HFF-Myc (cell line): ENCODE data around the gene SURF4.
A peak's percentile ranks its signal among the peaks of the same experiment; 100 is the strongest.

ENCODE experiments used
- DNase-seq: peaks from one replicate; pipeline ENCODE4 v3.0.0-alpha.2; 2011; ENCODE audit warnings: low read depth; ENCODE audit errors: extremely low read depth
- H3K4me3 ChIP-seq: replicated peaks from 2 replicates; pipeline ENCODE4 v1.5.1; 2011; ENCODE audit warnings: low read depth, mild to moderate bottlenecking, control low read depth, low read length
- CTCF ChIP-seq: IDR thresholded peaks from 2 replicates; pipeline ENCODE4 v1.5.1; 2012; ENCODE audit warnings: mild to moderate bottlenecking, low read depth, low read length, control low read depth; ENCODE audit errors: missing control alignments

The SURF4 gene

DNA sequence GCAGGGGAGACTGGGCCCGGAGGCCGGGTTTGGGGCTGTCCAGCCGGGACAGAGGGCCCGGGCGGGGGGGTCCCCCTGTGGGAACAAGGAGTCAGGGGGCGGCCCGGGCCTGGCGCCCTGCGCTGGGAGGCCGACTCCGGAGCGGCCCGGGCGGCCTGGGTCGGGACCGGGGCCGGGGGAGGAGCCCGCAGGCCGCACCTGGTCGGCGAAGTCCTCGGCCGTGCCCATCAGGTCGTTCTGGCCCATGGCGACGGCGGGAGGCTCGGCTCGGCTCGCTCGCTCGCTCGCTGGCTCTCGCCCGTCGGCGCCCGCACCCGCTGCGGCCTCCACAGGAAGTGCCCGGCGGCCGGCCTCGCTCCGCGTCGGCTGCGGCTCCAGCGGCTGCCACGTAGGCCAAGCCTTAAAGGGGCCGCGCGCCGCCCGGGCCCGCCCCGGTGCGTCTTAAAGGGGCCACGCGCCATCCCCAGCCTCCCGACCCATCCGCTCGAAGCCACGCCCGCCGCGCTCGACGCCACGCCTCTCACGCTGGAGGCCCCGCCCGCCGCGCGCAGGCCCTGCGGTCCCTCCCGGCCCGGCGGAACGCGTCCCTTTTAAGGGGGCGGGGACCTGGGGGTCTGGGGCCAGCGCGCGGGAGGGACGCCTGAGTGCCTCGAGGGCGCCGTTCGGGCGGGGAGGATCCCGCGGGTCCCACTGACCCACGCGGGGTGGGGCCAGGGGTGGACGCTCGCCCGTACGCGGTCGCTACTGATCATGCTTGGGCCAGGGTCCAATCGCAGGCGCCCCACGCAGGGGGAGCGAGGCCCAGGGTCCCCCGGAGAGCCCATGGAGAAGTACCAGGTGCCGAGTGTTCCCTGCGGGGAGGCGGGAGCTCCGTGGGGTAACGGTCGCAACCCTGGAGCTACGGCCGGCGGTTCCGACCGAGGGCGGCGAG, at the start of gene SURF4, which contains the start of gene STKLD1:
SURF4 (minus strand) TSS at position 337 of the 931 bp plus-strand sequence; CDS start at position 246, 91 bp downstream.
STKLD1 (plus strand) TSS at position 643 of the 931 bp plus-strand sequence; CDS start at position 751, 108 bp downstream.
- DNase-seq: peak; percentile 76
- no peak for TF ChIP-seq CTCF
- peak within 1 kb of the TSS; percentile 94 for H3K4me3 ChIP-seq

- H3K4me3 ChIP-seq: no peak overlapping the region
- no peak for DNase-seq
- TF ChIP-seq CTCF: no peak
These were observed 49.3 kb upstream of the SURF4 start for GRCh38 chr9:133425049-133425632.

DNA sequence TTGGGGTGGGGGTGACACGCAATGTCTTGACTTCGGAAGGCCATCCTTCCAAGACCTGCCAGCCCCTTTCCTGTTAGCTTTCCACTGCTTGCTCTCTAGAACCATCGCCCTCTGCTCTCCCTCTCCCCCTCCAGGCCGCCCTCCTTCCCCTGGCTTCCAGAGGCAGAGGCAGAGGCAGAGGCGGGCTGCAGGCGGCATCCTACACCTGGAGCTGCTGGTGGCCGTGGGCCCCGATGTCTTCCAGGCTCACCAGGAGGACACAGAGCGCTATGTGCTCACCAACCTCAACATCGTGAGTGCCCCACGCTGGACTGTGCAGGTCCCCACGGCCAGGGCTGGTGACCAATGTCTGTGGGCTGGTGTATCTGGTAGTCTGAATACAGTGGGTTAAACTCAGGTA, 48.3 kb upstream of the SURF4 start:
- TF ChIP-seq CTCF: no peak
- DNase-seq: no peak
- H3K4me3 ChIP-seq: no peak overlapping the region

GRCh38 chr9:133423216-133423615, 47.4 kb upstream of the SURF4 start:
- no peak for TF ChIP-seq CTCF
- H3K4me3 ChIP-seq: no peak overlapping the region
- DNase-seq: no peak

- DNase-seq: no peak
- no peak within 1 kb of the TSS for H3K4me3 ChIP-seq
- peak; percentile 33 for TF ChIP-seq CTCF
These were observed 46.0 kb upstream of the SURF4 start, which contains the start of gene ADAMTS13 for GRCh38 chr9:133421615-133422542. Gene ADAMTS13 (plus strand): TSS chr9:133422367. CDS start chr9:133422444, 77 bp downstream.

DNA sequence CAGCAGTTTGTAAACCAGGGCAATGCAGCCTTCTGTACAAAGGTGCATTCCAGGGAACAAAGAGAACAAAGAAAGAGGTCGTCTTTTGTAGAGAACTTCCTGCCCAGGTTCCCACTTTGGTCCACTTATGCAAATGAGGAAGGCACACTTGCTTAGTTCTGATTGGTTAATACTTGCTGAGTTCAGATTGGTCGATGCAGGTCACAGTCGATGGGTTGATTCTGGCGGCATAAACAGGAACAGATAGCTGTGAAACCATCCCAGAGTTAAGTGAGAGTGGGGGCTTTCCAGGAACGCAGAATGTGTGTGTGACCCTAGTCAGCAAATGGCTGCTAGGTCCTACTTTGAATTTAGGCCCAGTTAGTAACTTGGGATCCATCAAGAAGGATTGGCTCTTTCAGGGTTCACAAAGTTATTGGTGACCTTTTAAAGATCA, 44.5 kb upstream of the SURF4 start:
- no peak for TF ChIP-seq CTCF
- DNase-seq: no peak
- H3K4me3 ChIP-seq: no peak overlapping the region
